Gastroesophageal sphincter (tissue), 3 donors: Measurements from ENCODE around the gene SLC1A6.

ENCODE experiments used
- CTCF ChIP-seq, 4 experiments: fragments of 200-600 bp in 2 of 4; fragments of 450-650 bp in 2 of 4; sonication (generic) in 1 of 4; IDR thresholded peaks; one replicate each; pipeline ENCODE4 v1.5.1; 2017 to 2019; ENCODE audit warnings: antibody characterized with exemption in 4 of 4, mild to moderate bottlenecking in 2 of 4, moderate library complexity in 2 of 4
- EP300 ChIP-seq: sonication (generic); formaldehyde crosslinking; IDR thresholded peaks from one replicate; pipeline ENCODE4 v1.6.1; 2017; ENCODE audit warnings: antibody characterized with exemption, mild to moderate bottlenecking
- POLR2AphosphoS5 ChIP-seq: sonication (generic); formaldehyde crosslinking; IDR thresholded peaks from one replicate; pipeline ENCODE4 v1.6.1; 2017; ENCODE audit warnings: antibody characterized with exemption

GRCh38 chr19:14957464-14957863 is 22.2 kb downstream of the SLC1A6 start:
- TF ChIP-seq EP300 (no peak), CTCF (IDR thresholded peaks at IDR 0.05) (no peak), POLR2AphosphoS5 (no peak)
